Measurements from ENCODE around the gene TGFB1I1.

TGFB1I1 gene

DNA sequence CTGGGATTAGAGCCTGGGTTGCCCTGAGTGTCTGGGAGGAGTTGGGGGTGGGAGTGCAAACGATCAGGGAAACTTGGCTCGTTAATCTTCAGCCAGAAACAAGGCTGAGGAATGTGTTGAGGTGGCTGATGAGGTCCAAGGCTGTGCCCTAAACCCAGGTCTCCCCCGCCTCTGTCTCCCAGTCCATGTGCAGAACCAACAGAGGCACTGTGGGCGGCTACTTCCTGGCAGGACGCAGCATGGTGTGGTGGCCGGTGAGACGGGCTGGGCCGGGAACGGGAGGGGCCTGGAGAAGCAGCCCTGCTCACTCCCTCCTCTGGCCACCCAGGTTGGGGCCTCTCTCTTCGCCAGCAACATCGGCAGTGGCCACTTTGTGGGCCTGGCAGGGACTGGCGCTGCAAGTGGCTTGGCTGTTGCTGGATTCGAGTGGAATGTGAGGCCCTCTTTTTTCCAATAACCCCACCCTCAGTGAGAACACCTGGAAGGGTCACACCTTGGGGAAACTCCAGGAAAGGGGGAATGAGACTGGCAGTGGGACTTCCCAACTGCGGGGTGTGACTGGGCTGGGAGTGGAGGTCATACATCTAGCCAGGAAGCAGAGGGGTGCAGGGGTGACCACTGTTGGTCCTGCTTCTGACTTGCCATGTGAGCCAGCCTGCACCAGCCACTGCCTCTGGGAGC is 12.7 kb downstream of the TGFB1I1 start:
- TF ChIP-seq GATA2 (IDR thresholded peaks at IDR 0.05; ENCODE audit: low read depth, low read length) (no peak), GATA3 (IDR thresholded peaks at IDR 0.05; ENCODE audit: low read depth, low read length) (no peak)

GRCh38 chr16:31485571-31485970 is 13.6 kb downstream of the TGFB1I1 start:
- TF ChIP-seq GATA3 (IDR thresholded peaks at IDR 0.05; ENCODE audit: low read depth, low read length) (no peak), GATA2 (IDR thresholded peaks at IDR 0.05; ENCODE audit: low read depth, low read length) (no peak)

- TF ChIP-seq GATA2 (IDR thresholded peaks at IDR 0.05; ENCODE audit: low read depth, low read length): no peak
- TF ChIP-seq GATA3 (IDR thresholded peaks at IDR 0.05; ENCODE audit: low read depth, low read length): no peak
These were observed 14.1 kb downstream of the TGFB1I1 start for GRCh38 chr16:31486045-31486444.

DNA sequence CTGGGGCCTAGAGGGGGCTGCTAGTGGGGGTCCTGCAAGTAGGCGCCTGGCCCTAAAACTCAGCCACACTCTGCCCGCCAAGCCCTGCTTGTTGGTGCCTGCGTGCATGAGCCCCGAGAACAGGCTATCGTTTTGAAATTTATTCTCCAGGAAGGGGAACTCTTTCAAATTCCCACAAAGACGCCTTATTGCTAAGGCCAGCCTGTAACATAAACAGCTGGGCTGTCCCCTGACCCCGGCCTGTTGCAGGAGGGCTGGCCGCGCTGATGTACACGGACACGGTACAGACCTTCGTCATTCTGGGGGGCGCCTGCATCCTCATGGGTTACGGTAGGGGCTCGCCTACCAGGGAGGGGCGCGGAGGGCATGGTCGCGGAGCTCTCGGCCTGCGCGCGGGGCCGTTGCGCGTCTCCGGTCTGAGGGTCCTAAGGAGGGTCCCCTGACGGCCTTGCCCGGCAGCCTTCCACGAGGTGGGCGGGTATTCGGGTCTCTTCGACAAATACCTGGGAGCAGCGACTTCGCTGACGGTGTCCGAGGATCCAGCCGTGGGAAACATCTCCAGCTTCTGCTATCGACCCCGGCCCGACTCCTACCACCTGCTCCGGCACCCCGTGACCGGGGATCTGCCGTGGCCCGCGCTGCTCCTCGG is 15.2 kb downstream of the TGFB1I1 start:
- TF ChIP-seq GATA2 (IDR thresholded peaks at IDR 0.05; ENCODE audit: low read depth, low read length) (no peak), GATA3 (IDR thresholded peaks at IDR 0.05; ENCODE audit: low read depth, low read length) (no peak)

DNA sequence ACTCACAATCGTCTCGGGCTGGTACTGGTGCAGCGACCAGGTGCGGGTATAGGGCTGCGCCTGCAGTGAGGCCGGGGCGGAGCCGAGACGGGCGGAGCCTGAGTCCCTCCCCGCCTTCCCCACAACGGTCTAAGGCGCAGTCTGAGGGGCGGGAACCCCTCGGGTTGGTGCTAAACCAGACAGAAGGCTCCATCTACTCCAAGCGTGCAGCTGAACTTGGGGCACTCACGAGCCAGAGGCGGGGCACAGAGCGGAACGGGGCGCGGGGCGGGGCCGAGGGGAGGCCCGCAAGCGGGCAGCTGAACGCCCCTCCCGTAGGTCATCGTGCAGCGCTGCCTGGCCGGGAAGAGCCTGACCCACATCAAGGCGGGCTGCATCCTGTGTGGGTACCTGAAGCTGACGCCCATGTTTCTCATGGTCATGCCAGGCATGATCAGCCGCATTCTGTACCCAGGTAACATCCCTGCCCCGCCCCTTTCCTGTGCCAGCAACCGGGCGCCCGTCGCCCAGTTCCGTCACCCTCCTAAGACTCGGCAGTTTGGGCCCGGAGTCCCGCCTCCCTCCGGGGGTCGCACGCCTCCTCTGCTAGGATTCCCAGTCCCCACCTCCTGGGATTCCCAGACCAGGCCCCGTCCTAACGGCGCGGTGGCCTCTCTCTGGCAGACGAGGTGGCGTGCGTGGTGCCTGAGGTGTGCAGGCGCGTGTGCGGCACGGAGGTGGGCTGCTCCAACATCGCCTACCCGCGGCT is 15.9 kb downstream of the TGFB1I1 start:
- TF ChIP-seq GATA2 (IDR thresholded peaks at IDR 0.05; ENCODE audit: low read depth, low read length): no peak
- TF ChIP-seq GATA3 (IDR thresholded peaks at IDR 0.05; ENCODE audit: low read depth, low read length): no peak

DNA sequence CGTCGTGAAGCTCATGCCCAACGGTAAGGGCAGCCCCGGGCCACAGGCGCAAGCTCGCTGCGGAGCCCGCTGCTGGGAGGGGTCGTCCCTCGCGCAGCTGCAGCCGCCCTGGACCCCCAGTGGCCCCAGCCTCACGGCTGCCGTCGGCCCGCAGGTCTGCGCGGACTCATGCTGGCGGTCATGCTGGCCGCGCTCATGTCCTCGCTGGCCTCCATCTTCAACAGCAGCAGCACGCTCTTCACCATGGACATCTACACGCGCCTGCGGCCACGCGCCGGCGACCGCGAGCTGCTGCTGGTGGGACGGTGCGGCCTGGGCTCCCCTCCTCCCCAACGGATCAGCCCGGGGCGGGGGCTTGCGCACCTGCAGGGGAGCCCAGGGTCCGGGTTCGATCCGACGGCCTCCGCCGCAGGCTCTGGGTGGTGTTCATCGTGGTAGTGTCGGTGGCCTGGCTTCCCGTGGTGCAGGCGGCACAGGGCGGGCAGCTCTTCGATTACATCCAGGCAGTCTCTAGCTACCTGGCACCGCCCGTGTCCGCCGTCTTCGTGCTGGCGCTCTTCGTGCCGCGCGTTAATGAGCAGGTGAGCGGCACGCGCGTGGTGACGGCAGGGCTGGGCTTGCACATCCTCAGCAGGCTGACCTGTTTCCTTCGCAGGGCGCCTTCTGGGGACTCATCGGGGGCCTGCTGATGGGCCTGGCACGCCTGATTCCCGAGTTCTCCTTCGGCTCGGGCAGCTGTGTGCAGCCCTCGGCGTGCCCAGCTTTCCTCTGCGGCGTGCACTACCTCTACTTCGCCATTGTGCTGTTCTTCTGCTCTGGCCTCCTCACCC is 16.7 kb downstream of the TGFB1I1 start:
- TF ChIP-seq GATA2 (IDR thresholded peaks at IDR 0.05; ENCODE audit: low read depth, low read length) (no peak), GATA3 (IDR thresholded peaks at IDR 0.05; ENCODE audit: low read depth, low read length) (no peak)

DNA sequence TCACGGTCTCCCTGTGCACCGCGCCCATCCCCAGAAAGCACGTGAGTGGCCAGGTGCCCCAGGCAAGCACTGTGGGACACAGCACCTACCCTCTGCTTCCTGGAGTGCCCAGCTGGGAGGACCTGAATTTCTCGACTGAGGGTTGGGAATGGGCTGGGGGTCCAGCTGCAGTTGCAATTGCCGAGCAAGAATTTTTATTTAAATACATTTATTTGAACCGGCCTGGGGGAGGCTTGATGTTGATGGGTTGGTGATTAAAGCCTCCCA is 17.3 kb downstream of the TGFB1I1 start:
- TF ChIP-seq GATA3 (IDR thresholded peaks at IDR 0.05; ENCODE audit: low read depth, low read length): no peak

GRCh38 chr16:31489616-31490584 is 17.9 kb downstream of the TGFB1I1 start:
- no peak for TF ChIP-seq GATA2 (IDR thresholded peaks at IDR 0.05; ENCODE audit: low read depth, low read length)
- TF ChIP-seq GATA3 (IDR thresholded peaks at IDR 0.05; ENCODE audit: low read depth, low read length): no peak

- TF ChIP-seq GATA2 (IDR thresholded peaks at IDR 0.05; ENCODE audit: low read depth, low read length) (no peak), GATA3 (IDR thresholded peaks at IDR 0.05; ENCODE audit: low read depth, low read length) (no peak)
These were observed 19.9 kb downstream of the TGFB1I1 start for GRCh38 chr16:31491778-31492418.

DNA sequence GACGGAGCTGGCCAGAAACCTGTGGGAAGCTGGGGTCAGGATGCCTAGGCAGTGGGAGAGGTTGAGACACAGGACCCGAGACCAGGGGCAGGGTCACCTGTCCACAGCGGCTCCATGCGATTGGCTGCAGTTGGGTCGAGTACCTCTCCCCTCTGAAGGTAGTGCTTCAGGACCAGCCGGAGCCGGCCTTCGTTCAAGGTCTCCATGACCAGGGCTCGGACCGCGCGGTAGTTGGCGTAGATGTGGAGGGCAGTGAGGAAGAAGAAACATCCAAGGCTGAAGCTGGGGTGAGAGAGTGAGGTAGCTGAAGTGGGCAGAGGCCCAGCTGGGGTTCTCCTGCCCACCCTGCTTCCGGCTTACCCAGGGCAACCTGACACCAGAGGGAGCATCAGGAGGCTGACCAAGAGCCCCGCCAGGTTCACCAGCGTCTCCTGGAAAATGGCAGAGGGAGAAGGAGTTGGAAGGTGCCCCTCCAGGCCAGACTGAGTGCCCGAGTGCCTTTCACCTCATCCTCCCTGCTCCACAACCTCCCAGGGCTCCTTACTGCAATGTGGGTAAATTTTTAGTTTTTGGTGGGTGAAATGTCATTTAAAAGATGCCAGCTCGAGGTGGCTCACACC is 21.7 kb downstream of the TGFB1I1 start:
- TF ChIP-seq GATA3 (IDR thresholded peaks at IDR 0.05; ENCODE audit: low read depth, low read length) (no peak), GATA2 (IDR thresholded peaks at IDR 0.05; ENCODE audit: low read depth, low read length) (no peak)

GRCh38 chr16:31496670-31497069 is 24.7 kb downstream of the TGFB1I1 start:
- TF ChIP-seq GATA3 (IDR thresholded peaks at IDR 0.05; ENCODE audit: low read depth, low read length) (no peak), GATA2 (IDR thresholded peaks at IDR 0.05; ENCODE audit: low read depth, low read length) (no peak)

- TF ChIP-seq GATA3 (IDR thresholded peaks at IDR 0.05; ENCODE audit: low read depth, low read length) (no peak), GATA2 (IDR thresholded peaks at IDR 0.05; ENCODE audit: low read depth, low read length) (no peak)
These were observed 26.5 kb downstream of the TGFB1I1 start for GRCh38 chr16:31498493-31498892.
